ENCODE measurements around the gene AIFM1. TPM values are rescaled to one million over a fixed set of nuclear protein-coding genes. Genes with fewer than 3 reads are reported as not detected.

Gene AIFM1
- total RNA-seq, 1 experiment from 2014 or later, result 69.4 TPM

DNA sequence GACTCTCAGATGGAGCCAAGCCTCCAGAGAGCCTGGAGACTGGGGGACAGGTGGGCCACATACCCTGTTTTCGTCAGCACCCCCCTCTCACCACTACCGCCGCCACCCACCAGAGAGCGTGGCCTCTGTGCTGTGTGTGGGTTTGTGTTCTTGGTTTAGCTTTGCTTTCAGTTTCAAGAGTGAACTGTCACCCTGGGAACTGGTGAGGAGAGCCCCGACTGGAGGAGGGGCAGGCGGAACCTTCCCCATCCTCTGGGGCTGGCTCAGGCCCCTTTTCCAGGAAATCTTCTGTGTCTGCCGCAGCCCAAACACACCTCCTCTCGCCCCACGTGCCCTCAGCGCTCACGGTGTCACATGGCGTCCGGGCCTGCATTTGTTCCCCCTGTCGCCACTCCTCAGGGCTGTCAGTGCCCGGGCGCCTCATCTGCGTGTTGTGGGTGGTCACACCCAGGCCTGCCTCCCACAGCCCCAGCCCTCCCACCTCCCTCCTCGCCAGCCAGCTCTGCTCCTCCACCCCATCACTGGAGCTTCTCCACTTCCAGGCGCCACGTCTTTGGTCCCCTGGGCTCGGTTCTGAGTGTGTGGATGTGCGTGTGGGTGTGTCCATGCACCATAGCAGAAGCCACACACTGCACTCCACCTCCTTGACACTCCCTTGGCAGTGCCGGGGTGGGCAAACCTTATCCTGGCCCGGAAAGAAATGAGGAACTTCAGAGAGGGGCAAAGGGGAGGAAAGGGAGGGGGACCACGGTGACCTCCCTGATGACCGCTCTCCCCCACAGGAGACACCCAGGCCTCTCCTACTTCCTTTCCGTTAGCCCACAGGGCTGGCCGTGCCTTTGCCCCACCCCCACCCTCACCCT, 83.2 kb downstream of the AIFM1 start:
- ChIA-PET POLR2A (ENCODE audit: low non-redundant PET) (no interaction called here), CTCF (no interaction called here)
- no peaks in the 10 kb centered on the region for H3K9me3 ChIP-seq (ENCODE audit: low read depth, low read length, poor library complexity, severe bottlenecking)
- intact Hi-C loops (cut with micrococcal nuclease; ENCODE audit: unreplicated experiment), result no loop called here
- H3K27me3 ChIP-seq (replicated peaks; ENCODE audit: insufficient read depth, low read depth, low read length, poor library complexity), result no peaks in the 10 kb centered on the region
- H3K27ac ChIP-seq (ENCODE audit: low read depth, low read length, poor library complexity, severe bottlenecking), result no peak overlapping the region
- H3K36me3 ChIP-seq (ENCODE audit: insufficient read depth, low read length, poor library complexity, severe bottlenecking), result no peaks in the 10 kb centered on the region
- DNase-seq (ENCODE audit: low spot score), result no peak
- no peak overlapping the region for H3K4me3 ChIP-seq (ENCODE audit: low read depth, low read length, poor library complexity, severe bottlenecking)
- H3K4me1 ChIP-seq (ENCODE audit: insufficient read depth, low read length, poor library complexity, severe bottlenecking), result no peaks in the 10 kb centered on the region
- no peak for TF ChIP-seq EZH2 (IDR thresholded peaks at IDR 0.05; ENCODE audit: borderline replicate concordance, low read depth, low read length, poor library complexity, severe bottlenecking)
- TF ChIP-seq, protein P1, sequence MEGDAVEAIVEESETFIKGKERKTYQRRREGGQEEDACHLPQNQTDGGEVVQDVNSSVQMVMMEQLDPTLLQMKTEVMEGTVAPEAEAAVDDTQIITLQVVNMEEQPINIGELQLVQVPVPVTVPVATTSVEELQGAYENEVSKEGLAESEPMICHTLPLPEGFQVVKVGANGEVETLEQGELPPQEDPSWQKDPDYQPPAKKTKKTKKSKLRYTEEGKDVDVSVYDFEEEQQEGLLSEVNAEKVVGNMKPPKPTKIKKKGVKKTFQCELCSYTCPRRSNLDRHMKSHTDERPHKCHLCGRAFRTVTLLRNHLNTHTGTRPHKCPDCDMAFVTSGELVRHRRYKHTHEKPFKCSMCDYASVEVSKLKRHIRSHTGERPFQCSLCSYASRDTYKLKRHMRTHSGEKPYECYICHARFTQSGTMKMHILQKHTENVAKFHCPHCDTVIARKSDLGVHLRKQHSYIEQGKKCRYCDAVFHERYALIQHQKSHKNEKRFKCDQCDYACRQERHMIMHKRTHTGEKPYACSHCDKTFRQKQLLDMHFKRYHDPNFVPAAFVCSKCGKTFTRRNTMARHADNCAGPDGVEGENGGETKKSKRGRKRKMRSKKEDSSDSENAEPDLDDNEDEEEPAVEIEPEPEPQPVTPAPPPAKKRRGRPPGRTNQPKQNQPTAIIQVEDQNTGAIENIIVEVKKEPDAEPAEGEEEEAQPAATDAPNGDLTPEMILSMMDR (conservative IDR thresholded peaks at IDR 0.05; ENCODE audit: low read depth, low read length), result no peak
- no TSS peak for BruUV-seq (replicated peaks)

DNA sequence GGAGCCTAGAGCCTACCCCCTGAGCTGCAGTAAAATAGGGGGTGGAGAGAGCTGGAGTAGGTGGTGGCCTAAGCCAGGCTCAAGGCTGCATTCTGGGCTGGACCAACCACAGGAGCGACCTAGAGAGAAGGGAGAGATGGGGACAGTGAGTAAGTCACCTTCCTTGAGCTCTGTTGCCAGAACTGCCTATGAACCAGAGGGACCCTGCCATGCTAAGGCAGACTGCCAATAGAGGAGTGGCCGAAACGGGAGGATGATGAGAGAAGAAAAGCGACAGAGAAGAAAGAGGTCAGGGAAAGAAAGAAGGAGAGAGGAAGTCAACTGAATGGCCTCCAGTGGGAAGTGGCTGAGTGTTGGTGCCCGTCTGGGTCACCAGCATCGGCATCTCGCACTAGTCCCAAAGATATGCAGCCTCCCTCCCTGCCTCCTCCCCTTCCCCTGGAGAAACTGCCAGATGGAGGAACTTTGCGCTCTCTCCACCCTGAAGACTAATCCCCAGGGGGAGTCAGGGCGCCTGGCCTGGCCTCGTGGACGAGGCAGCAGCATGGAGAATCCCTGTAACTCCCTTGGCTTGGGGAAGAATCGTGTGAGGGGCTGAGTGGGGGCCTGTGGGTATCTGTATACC, 84.1 kb downstream of the AIFM1 start:
- ChIA-PET POLR2A (ENCODE audit: low non-redundant PET) (no interaction called here), CTCF (no interaction called here)
- no peak for DNase-seq (ENCODE audit: low spot score)
- no peaks in the 10 kb centered on the region for H3K9me3 ChIP-seq (ENCODE audit: low read depth, low read length, poor library complexity, severe bottlenecking)
- H3K4me3 ChIP-seq (ENCODE audit: low read depth, low read length, poor library complexity, severe bottlenecking), result no peak overlapping the region
- H3K27ac ChIP-seq (ENCODE audit: low read depth, low read length, poor library complexity, severe bottlenecking), result no peak overlapping the region
- intact Hi-C loops (cut with micrococcal nuclease; ENCODE audit: unreplicated experiment), result no loop called here
- no peaks in the 10 kb centered on the region for H3K27me3 ChIP-seq (replicated peaks; ENCODE audit: insufficient read depth, low read depth, low read length, poor library complexity)
- no TSS peak for BruUV-seq (replicated peaks)
- no peaks in the 10 kb centered on the region for H3K4me1 ChIP-seq (ENCODE audit: insufficient read depth, low read length, poor library complexity, severe bottlenecking)
- TF ChIP-seq, protein P1 (conservative IDR thresholded peaks at IDR 0.05; ENCODE audit: low read depth, low read length), result no peak
- TF ChIP-seq EZH2 (IDR thresholded peaks at IDR 0.05; ENCODE audit: borderline replicate concordance, low read depth, low read length, poor library complexity, severe bottlenecking), result no peak
- no peaks in the 10 kb centered on the region for H3K36me3 ChIP-seq (ENCODE audit: insufficient read depth, low read length, poor library complexity, severe bottlenecking)

- intact Hi-C loops (cut with micrococcal nuclease; ENCODE audit: unreplicated experiment), result loop anchor here (1.0 kb wide), 1 partner anchor 111 kb away; no protein-coding TSS in a partner anchor
- TF ChIP-seq, protein P1 (conservative IDR thresholded peaks at IDR 0.05; ENCODE audit: low read depth, low read length), result no peak
- no peak for TF ChIP-seq EZH2 (IDR thresholded peaks at IDR 0.05; ENCODE audit: borderline replicate concordance, low read depth, low read length, poor library complexity, severe bottlenecking)
- Histone ChIP-seq H3K36me3 (ENCODE audit: insufficient read depth, low read length, poor library complexity, severe bottlenecking) (no peaks in the 10 kb centered on the region), H3K27me3 (replicated peaks; ENCODE audit: insufficient read depth, low read depth, low read length, poor library complexity) (no peaks in the 10 kb centered on the region), H3K4me3 (ENCODE audit: low read depth, low read length, poor library complexity, severe bottlenecking) (no peak overlapping the region), H3K27ac (ENCODE audit: low read depth, low read length, poor library complexity, severe bottlenecking) (no peak overlapping the region), H3K4me1 (ENCODE audit: insufficient read depth, low read length, poor library complexity, severe bottlenecking) (no peaks in the 10 kb centered on the region), H3K9me3 (ENCODE audit: low read depth, low read length, poor library complexity, severe bottlenecking) (no peaks in the 10 kb centered on the region)
- POLR2A ChIA-PET (ENCODE audit: low non-redundant PET), result no interaction called here
- no peak for DNase-seq (ENCODE audit: low spot score)
- no TSS peak for BruUV-seq (replicated peaks)
- CTCF ChIA-PET, result no interaction called here
Measured at GRCh38 chrX:130080791-130081367, 84.8 kb downstream of the AIFM1 start.
